ENCODE results near the gene LSM11.

Gene LSM11

GRCh38 chr5:157778121-157778805 is 34.8 kb downstream of the LSM11 start:
- DNase-seq = no peak

- DNase-seq = no peak
Measured at GRCh38 chr5:157779221-157779620, 35.7 kb downstream of the LSM11 start.

- DNase-seq = no peak
Measured at GRCh38 chr5:157785801-157786200, 42.3 kb downstream of the LSM11 start.

GRCh38 chr5:157793301-157793700 is 49.8 kb downstream of the LSM11 start:
- DNase-seq = no peak

- DNase-seq = no peak
Measured at GRCh38 chr5:157799578-157799977, 56.1 kb downstream of the LSM11 start.

GRCh38 chr5:157800137-157800536 is 56.6 kb downstream of the LSM11 start:
- DNase-seq = no peak

GRCh38 chr5:157802736-157803135 is 59.2 kb downstream of the LSM11 start:
- DNase-seq = no peak

- no peak for DNase-seq
Measured at GRCh38 chr5:157808043-157808442, 64.5 kb downstream of the LSM11 start.

Data from NCI-H226 (cell line).